GM12865 (cell line): ENCODE measurements around the gene ZHX3.
"Not testable (repeated sequence)": the region's sequence is repeated elsewhere in the genome, so short reads cannot be mapped to it uniquely, and the experiment has no call there.

Experiments used
- DNase-seq: peaks from one replicate; pipeline ENCODE4 v3.0.0; 2010; ENCODE audit warnings: low read depth
- H3K4me3 ChIP-seq: 2 replicates; pipeline ENCODE4 v1.5.1; 2011; ENCODE audit warnings: mild to moderate bottlenecking, low read depth, low read length, control low read depth
- CTCF ChIP-seq: IDR thresholded peaks from 2 replicates; pipeline ENCODE4 v1.5.1; 2011; ENCODE audit warnings: low read length, control low read depth, low read depth, inconsistent platforms; ENCODE audit not compliant: insufficient read depth; ENCODE audit errors: missing control alignments

Gene ZHX3

GRCh38 chr20:41242807-41243206 is 74.7 kb downstream of the ZHX3 start:
- no peak for TF ChIP-seq CTCF
- H3K4me3 ChIP-seq, result no peak overlapping the region
- DNase-seq, result no peak

- TF ChIP-seq CTCF, result no peak
- no peak for DNase-seq
- no peak overlapping the region for H3K4me3 ChIP-seq
These were observed 75.2 kb downstream of the ZHX3 start for GRCh38 chr20:41242352-41242751.

- not testable (repeated sequence) for DNase-seq, H3K4me3 ChIP-seq
These were observed 80.3 kb downstream of the ZHX3 start for GRCh38 chr20:41237233-41237632.

- not testable (repeated sequence) for H3K4me3 ChIP-seq, DNase-seq
These were observed 80.7 kb downstream of the ZHX3 start for GRCh38 chr20:41236818-41237217.

GRCh38 chr20:41234546-41234945 is 83.0 kb downstream of the ZHX3 start:
- DNase-seq, result no peak
- TF ChIP-seq CTCF, result no peak
- no peak overlapping the region for H3K4me3 ChIP-seq

GRCh38 chr20:41234041-41234440 is 83.5 kb downstream of the ZHX3 start:
- no peak for DNase-seq
- TF ChIP-seq CTCF, result no peak
- H3K4me3 ChIP-seq, result no peak overlapping the region

GRCh38 chr20:41232973-41233926 is 84.3 kb downstream of the ZHX3 start:
- no peak overlapping the region for H3K4me3 ChIP-seq
- DNase-seq, result no peak
- no peak for TF ChIP-seq CTCF

- no peak overlapping the region for H3K4me3 ChIP-seq
- DNase-seq, result no peak
- no peak for TF ChIP-seq CTCF
These were observed 86.4 kb downstream of the ZHX3 start for GRCh38 chr20:41231136-41231535.
